ENCODE measurements around the gene HPX.

GRCh38 chr11:6388748-6389147, 52.0 kb downstream of the HPX start:
- TF ChIP-seq CTCF (conservative IDR thresholded peaks at IDR 0.05; ENCODE audit: low read length): no peak
- TF ChIP-seq EZH2phosphoT487 (IDR thresholded peaks at IDR 0.05; ENCODE audit: borderline replicate concordance, low read depth, low read length): no peak

Data from OCI-LY7 (cell line).